PC-3 (cell line): Measurements from ENCODE around the gene WIPF3. TPM values are rescaled to one million over a fixed set of nuclear protein-coding genes. Genes with fewer than 3 reads are reported as not detected.
"Not testable (repeated sequence)": the region's sequence is repeated elsewhere in the genome, so short reads cannot be mapped to it uniquely, and the experiment has no call there.

Experiments
- ATAC-seq: fragments of 200-7000 bp; cut with Tn5 transposase; 2 replicates; pipeline ENCODE4 v1.9.1; 2020; ENCODE audit warnings: mild to moderate bottlenecking, moderate library complexity
- BruUV-seq: library from RNA; stranded (reverse); fragments of 400-500 nt; replicated peaks from 2 replicates; lab custom pipeline; 2021; lab: Mats Ljungman, UMichigan
- CTCF ChIA-PET: fragments of 300-600 bp; sonication (Branson Sonifier 250); formaldehyde crosslinking; loops from one replicate; lab custom pipeline; 2022; ENCODE audit warnings: antibody characterized with exemption; lab: Charles Lee
- POLR2A ChIA-PET: fragments of 300-600 bp; sonication (Branson Sonifier 250); formaldehyde crosslinking; loops from one replicate; lab custom pipeline; 2022; ENCODE audit warnings: antibody characterized with exemption; ENCODE audit not compliant: unreplicated experiment; lab: Charles Lee
- DNase-seq: peaks from one replicate; pipeline ENCODE4 v3.0.0-alpha.2; 2015
- H2AFZ ChIP-seq: fragments of 300-600 bp; sonication (generic); 2 replicates; pipeline ENCODE4 v1.6.0; 2016; ENCODE audit warnings: antibody characterized with exemption, low read length
- H3F3A ChIP-seq: fragments of 300-600 bp; sonication (generic); one replicate; pipeline ENCODE4 v1.6.0; 2017; ENCODE audit warnings: antibody characterized with exemption, low read length, control low read depth, mild to moderate bottlenecking; ENCODE audit not compliant: unreplicated experiment
- H3K27ac ChIP-seq: fragments of 300-600 bp; sonication (generic); 2 replicates; pipeline ENCODE4 v1.5.1; 2016; ENCODE audit warnings: mild to moderate bottlenecking, low read length
- H3K27me3 ChIP-seq: fragments of 300-600 bp; sonication (generic); 2 replicates; pipeline ENCODE4 v1.6.1; 2016; ENCODE audit warnings: low read length, mixed read lengths
- H3K36me3 ChIP-seq: fragments of 300-600 bp; sonication (generic); 2 replicates; pipeline ENCODE4 v1.6.1; 2016; ENCODE audit warnings: low read depth, mixed run types, low read length, mixed read lengths
- H3K4me1 ChIP-seq: fragments of 300-600 bp; sonication (generic); 2 replicates; pipeline ENCODE4 v1.5.1; 2016; ENCODE audit warnings: low read length; ENCODE audit not compliant: insufficient read depth
- H3K4me2 ChIP-seq: fragments of 300-600 bp; sonication (generic); 2 replicates; pipeline ENCODE4 v1.6.0; 2016; ENCODE audit warnings: low read length
- H3K4me3 ChIP-seq: fragments of 300-600 bp; sonication (generic); 2 replicates; pipeline ENCODE4 v1.5.1; 2016; ENCODE audit warnings: mild to moderate bottlenecking, low read length, mixed read lengths
- H3K79me2 ChIP-seq: fragments of 300-600 bp; sonication (generic); 2 replicates; pipeline ENCODE4 v1.6.1; 2017; ENCODE audit warnings: low read length, mixed read lengths
- H3K9ac ChIP-seq: fragments of 300-600 bp; sonication (generic); 2 replicates; pipeline ENCODE4 v1.6.0; 2016; ENCODE audit warnings: mild to moderate bottlenecking, low read length
- H3K9me2 ChIP-seq: fragments of 300-600 bp; sonication (generic); replicated peaks from 2 replicates; pipeline ENCODE4 v1.6.1; 2016; ENCODE audit warnings: mixed run types, low read length, mixed read lengths
- H3K9me3 ChIP-seq: fragments of 300-600 bp; sonication (generic); 2 replicates; pipeline ENCODE4 v1.6.1; 2016; ENCODE audit warnings: low read length, mixed read lengths
- H4K20me1 ChIP-seq: fragments of 300-600 bp; sonication (generic); 2 replicates; pipeline ENCODE4 v1.6.1; 2016; ENCODE audit warnings: low read length, mixed read lengths
- EZH2 ChIP-seq: fragments of 300-600 bp; sonication (generic); IDR thresholded peaks from one replicate; pipeline ENCODE4 v1.6.1; 2017; ENCODE audit warnings: antibody characterized with exemption, mild to moderate bottlenecking, low read length; ENCODE audit not compliant: unreplicated experiment
- EZH2phosphoT487 ChIP-seq: fragments of 300-600 bp; sonication (generic); IDR thresholded peaks from 2 replicates; pipeline ENCODE4 v1.6.1; 2018; ENCODE audit warnings: mild to moderate bottlenecking, antibody characterized with exemption, low read length, borderline replicate concordance
- intact Hi-C: fragments of 100-400 bp; cut with micrococcal nuclease; formaldehyde crosslinking; loops from 2 replicates; pipeline ENCODE4 v1.9.0; 2023
- total RNA-seq: library from RNA; depleted of rRNA; stranded (reverse); fragments of >200 nt; gene quantifications from 2 replicates; pipeline ENCODE4 v1.2.3, GENCODE V29; 2014
- TF ChIP-seq, protein P1 (sequence below): fragments of 300-600 bp; sonication (generic); conservative IDR thresholded peaks from 2 replicates; pipeline ENCODE4 v1.5.1; 2017; ENCODE audit warnings: antibody characterized with exemption, low read depth, mild to moderate bottlenecking, low read length

The WIPF3 gene
- total RNA-seq, 1 experiment from 2014 or later = 3.4 TPM

- no peaks in the 10 kb centered on the region for H4K20me1 ChIP-seq
- H3K9ac ChIP-seq = no peak overlapping the region
- H3K27me3 ChIP-seq = no peaks in the 10 kb centered on the region
- no peak overlapping the region for H3K4me3 ChIP-seq
- no peaks in the 10 kb centered on the region for H3K9me3 ChIP-seq
- no peak overlapping the region for H2AFZ ChIP-seq
- H3K36me3 ChIP-seq = 0 out of 2 replicates have a peak, but pooled peaks cover 3% of the 10 kb centered on the region
- ChIA-PET CTCF (interaction anchor here (1.0 kb wide), 1 partner anchor 20 kb away, joined by 4 read pairs; no protein-coding TSS in a partner anchor), POLR2A (no interaction called here)
- no peaks in the 10 kb centered on the region for H3F3A ChIP-seq
- intact Hi-C loops = no loop called here
- TF ChIP-seq, protein P1, sequence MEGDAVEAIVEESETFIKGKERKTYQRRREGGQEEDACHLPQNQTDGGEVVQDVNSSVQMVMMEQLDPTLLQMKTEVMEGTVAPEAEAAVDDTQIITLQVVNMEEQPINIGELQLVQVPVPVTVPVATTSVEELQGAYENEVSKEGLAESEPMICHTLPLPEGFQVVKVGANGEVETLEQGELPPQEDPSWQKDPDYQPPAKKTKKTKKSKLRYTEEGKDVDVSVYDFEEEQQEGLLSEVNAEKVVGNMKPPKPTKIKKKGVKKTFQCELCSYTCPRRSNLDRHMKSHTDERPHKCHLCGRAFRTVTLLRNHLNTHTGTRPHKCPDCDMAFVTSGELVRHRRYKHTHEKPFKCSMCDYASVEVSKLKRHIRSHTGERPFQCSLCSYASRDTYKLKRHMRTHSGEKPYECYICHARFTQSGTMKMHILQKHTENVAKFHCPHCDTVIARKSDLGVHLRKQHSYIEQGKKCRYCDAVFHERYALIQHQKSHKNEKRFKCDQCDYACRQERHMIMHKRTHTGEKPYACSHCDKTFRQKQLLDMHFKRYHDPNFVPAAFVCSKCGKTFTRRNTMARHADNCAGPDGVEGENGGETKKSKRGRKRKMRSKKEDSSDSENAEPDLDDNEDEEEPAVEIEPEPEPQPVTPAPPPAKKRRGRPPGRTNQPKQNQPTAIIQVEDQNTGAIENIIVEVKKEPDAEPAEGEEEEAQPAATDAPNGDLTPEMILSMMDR = no peak
- TF ChIP-seq EZH2 (no peak), EZH2phosphoT487 (no peak)
- no peak overlapping the region for H3K4me2 ChIP-seq
- ATAC-seq (no peak), DNase-seq (no peak)
- no peaks in the 10 kb centered on the region for H3K9me2 ChIP-seq
- no peaks in the 10 kb centered on the region for H3K4me1 ChIP-seq
- no peaks in the 10 kb centered on the region for H3K79me2 ChIP-seq
- no peak overlapping the region for H3K27ac ChIP-seq
- BruUV-seq = no TSS peak
Observed at GRCh38 chr7:29957521-29958310, 151.4 kb downstream of the WIPF3 start.

DNA sequence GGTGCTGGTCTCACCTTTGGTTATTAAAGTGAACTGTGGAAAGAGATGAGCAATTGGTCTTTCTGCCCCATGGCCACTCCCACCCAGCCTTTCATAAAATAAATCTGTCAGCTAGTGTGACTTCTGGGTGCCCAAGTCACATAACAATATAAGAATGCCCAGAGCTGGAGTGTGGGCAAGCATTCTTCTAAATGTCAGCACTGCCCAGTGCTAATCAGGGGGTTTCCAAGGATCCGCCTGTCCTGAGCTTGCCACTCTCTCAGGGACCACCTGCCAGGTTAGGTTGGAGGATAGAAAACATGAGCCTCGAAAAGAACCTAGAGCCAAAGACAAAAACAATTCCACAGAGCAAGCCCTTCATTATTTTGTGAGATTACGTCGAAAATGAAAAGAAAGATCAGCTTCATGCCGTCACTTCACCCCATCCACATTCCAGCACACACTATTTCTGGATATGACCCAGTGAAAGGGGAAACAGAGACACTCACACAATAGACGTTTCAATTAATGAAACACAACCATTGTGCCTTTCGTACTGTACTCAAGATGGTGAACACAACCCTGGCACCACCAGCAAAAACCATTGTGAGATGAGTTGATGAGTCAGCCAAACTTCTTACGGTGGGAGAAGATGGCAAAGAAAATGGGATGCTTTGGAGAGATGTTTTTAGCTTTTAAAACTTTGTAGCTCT, 152.5 kb downstream of the WIPF3 start:
- ChIA-PET CTCF (interaction anchor here (1.0 kb wide), 1 partner anchor 19 kb away, joined by 4 read pairs; no protein-coding TSS in a partner anchor), POLR2A (no interaction called here)
- H3K4me2 ChIP-seq = no peak overlapping the region
- H3K9me2 ChIP-seq = no peaks in the 10 kb centered on the region
- H3K27ac ChIP-seq = no peak overlapping the region
- H4K20me1 ChIP-seq = no peaks in the 10 kb centered on the region
- no peaks in the 10 kb centered on the region for H3F3A ChIP-seq
- no peak overlapping the region for H3K4me3 ChIP-seq
- DNase-seq (no peak), ATAC-seq (no peak)
- no peaks in the 10 kb centered on the region for H3K79me2 ChIP-seq
- no peak overlapping the region for H3K9ac ChIP-seq
- no peaks in the 10 kb centered on the region for H3K4me1 ChIP-seq
- BruUV-seq = no TSS peak
- H3K36me3 ChIP-seq = no peaks in the 10 kb centered on the region
- H3K9me3 ChIP-seq = no peaks in the 10 kb centered on the region
- intact Hi-C loops = no loop called here
- no peak overlapping the region for H2AFZ ChIP-seq
- H3K27me3 ChIP-seq = no peaks in the 10 kb centered on the region
- TF ChIP-seq, protein P1 = no peak
- TF ChIP-seq EZH2phosphoT487 (no peak), EZH2 (no peak)

GRCh38 chr7:29961611-29962010, 155.3 kb downstream of the WIPF3 start:
- not testable (repeated sequence) for H4K20me1 ChIP-seq, H3K36me3 ChIP-seq, ATAC-seq

More at GRCh38 chr7:29961611-29962010, 155.3 kb downstream of the WIPF3 start:
- H3K9me3 ChIP-seq, H3K27ac ChIP-seq, BruUV-seq, H3K9ac ChIP-seq, H3K27me3 ChIP-seq, H2AFZ ChIP-seq, POLR2A ChIA-PET, H3F3A ChIP-seq, DNase-seq, H3K9me2 ChIP-seq, CTCF ChIA-PET, H3K4me2 ChIP-seq, H3K4me1 ChIP-seq, H3K79me2 ChIP-seq, intact Hi-C loops, H3K4me3 ChIP-seq: not testable (repeated sequence)
